Adrenal gland (tissue), 5 donors: ENCODE data around the gene COQ9.

ENCODE experiments used
- CTCF ChIP-seq, 6 experiments: fragments of 450-650 bp in 4 of 6; fragments of 200-600 bp in 2 of 6; sonication (generic) in 1 of 6; IDR thresholded peaks; 1 replicate in 5 of 6; 2 replicates in 1 of 6; pipeline versions ENCODE4 v1.5.1 to v1.8.0; 2016 to 2021; ENCODE audit warnings: antibody characterized with exemption in 6 of 6, mild to moderate bottlenecking in 2 of 6, moderate library complexity in 1 of 6
- POLR2A ChIP-seq, 2 donors: fragments of 450-650 bp; IDR thresholded peaks; one replicate each; pipeline ENCODE4 v1.6.1; 2017; ENCODE audit warnings: antibody characterized with exemption in 2 of 2, mild to moderate bottlenecking in 2 of 2, moderate library complexity in 1 of 2
- donor health status: DM: no; HTN: no; CAD: no.

- no peak for TF ChIP-seq POLR2A (IDR thresholded peaks at IDR 0.05)
- no peak for TF ChIP-seq CTCF (IDR thresholded peaks at IDR 0.05)
Observed at GRCh38 chr16:57462978-57463362, 15.7 kb downstream of the COQ9 start.
